Peyer's patch (tissue), 4 donors: ENCODE results near the gene DNAJC4.

Source experiments
- POLR2A ChIP-seq, 2 donors: fragments of 450-650 bp; IDR thresholded peaks; one replicate each; pipeline ENCODE4 v1.5.1; 2017; ENCODE audit warnings: antibody characterized with exemption in 2 of 2, mild to moderate bottlenecking in 2 of 2, moderate library complexity in 2 of 2
- TF ChIP-seq, protein P1 (sequence below), 6 experiments: fragments of 450-650 bp in 4 of 6; fragments of 200-600 bp in 2 of 6; sonication (generic) in 1 of 6; IDR thresholded peaks; one replicate each; pipeline ENCODE4 v1.5.1; 2017 to 2019; ENCODE audit warnings: antibody characterized with exemption in 6 of 6, mild to moderate bottlenecking in 3 of 6, moderate library complexity in 1 of 6

DNA sequence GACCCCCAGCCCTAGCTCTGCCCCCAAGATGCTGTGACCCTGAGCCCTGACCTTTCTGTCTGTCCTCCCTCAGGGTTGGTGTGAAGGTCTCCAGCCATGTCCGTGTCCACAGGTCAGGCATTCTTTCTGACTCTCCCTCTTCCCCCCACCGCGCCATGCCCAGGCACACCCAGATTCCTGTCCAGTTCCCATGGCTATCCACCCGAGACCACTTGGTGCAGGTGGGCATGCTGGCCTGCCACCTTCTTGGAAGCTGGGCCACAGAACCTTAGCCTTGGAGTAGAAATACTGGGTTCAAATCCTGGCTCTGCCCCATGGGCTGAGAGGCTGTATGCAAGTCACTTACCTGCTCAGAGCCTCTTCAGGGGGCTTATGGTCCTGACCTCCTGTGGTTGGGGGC lies 18.7 kb downstream of the DNAJC4 start:
- TF ChIP-seq, protein P1, sequence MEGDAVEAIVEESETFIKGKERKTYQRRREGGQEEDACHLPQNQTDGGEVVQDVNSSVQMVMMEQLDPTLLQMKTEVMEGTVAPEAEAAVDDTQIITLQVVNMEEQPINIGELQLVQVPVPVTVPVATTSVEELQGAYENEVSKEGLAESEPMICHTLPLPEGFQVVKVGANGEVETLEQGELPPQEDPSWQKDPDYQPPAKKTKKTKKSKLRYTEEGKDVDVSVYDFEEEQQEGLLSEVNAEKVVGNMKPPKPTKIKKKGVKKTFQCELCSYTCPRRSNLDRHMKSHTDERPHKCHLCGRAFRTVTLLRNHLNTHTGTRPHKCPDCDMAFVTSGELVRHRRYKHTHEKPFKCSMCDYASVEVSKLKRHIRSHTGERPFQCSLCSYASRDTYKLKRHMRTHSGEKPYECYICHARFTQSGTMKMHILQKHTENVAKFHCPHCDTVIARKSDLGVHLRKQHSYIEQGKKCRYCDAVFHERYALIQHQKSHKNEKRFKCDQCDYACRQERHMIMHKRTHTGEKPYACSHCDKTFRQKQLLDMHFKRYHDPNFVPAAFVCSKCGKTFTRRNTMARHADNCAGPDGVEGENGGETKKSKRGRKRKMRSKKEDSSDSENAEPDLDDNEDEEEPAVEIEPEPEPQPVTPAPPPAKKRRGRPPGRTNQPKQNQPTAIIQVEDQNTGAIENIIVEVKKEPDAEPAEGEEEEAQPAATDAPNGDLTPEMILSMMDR (IDR thresholded peaks at IDR 0.05) = no peak
- TF ChIP-seq POLR2A (IDR thresholded peaks at IDR 0.05) = no peak
